ENCODE measurements around the gene NDUFA3.
A peak's percentile ranks its signal among the peaks of the same experiment; 100 is the strongest.

NDUFA3 gene

GRCh38 chr19:54100561-54100960 is 2.1 kb upstream of the NDUFA3 start, which contains the start of gene OSCAR:
OSCAR (minus strand) TSS chr19:54100803; CDS start chr19:54100792, 11 bp downstream.
- TF ChIP-seq CTCF (IDR thresholded peaks at IDR 0.05; ENCODE audit: insufficient read depth, missing control alignments): no peak
- DNase-seq (ENCODE audit: insufficient read length, low spot score) (no peak), FAIRE-seq (no peak)

GRCh38 chr19:54104998-54105715 is 2.5 kb downstream of the NDUFA3 start:
- no peak for FAIRE-seq
- TF ChIP-seq CTCF (IDR thresholded peaks at IDR 0.05; ENCODE audit: insufficient read depth, missing control alignments): no peak

GRCh38 chr19:54105796-54106195 is 3.1 kb downstream of the NDUFA3 start:
- FAIRE-seq (no peak), DNase-seq (ENCODE audit: insufficient read length, low spot score) (peak; percentile 7)

More at GRCh38 chr19:54104998-54105715, 2.5 kb downstream of the NDUFA3 start:
- DNase-seq (ENCODE audit: insufficient read length, low spot score): no peak

GRCh38 chr19:54106716-54107115 is 4.1 kb downstream of the NDUFA3 start:
- no peak for TF ChIP-seq CTCF (IDR thresholded peaks at IDR 0.05; ENCODE audit: insufficient read depth, missing control alignments)
- DNase-seq (ENCODE audit: insufficient read length, low spot score) (no peak), FAIRE-seq (no peak)

More at GRCh38 chr19:54105796-54106195, 3.1 kb downstream of the NDUFA3 start:
- TF ChIP-seq CTCF (IDR thresholded peaks at IDR 0.05; ENCODE audit: insufficient read depth, missing control alignments): no peak

- TF ChIP-seq CTCF (IDR thresholded peaks at IDR 0.05; ENCODE audit: insufficient read depth, missing control alignments): no peak
- DNase-seq (ENCODE audit: insufficient read length, low spot score): no peak
- no peak for FAIRE-seq
Measured at GRCh38 chr19:54107876-54108490, 5.3 kb downstream of the NDUFA3 start.

- FAIRE-seq: no peak
- TF ChIP-seq CTCF (IDR thresholded peaks at IDR 0.05; ENCODE audit: insufficient read depth, missing control alignments): no peak
- no peak for DNase-seq (ENCODE audit: insufficient read length, low spot score)
Measured at GRCh38 chr19:54108496-54108895, 5.8 kb downstream of the NDUFA3 start.

- DNase-seq (ENCODE audit: insufficient read length, low spot score): no peak
- FAIRE-seq: no peak
- TF ChIP-seq CTCF (IDR thresholded peaks at IDR 0.05; ENCODE audit: insufficient read depth, missing control alignments): no peak
Measured at GRCh38 chr19:54109651-54110050, 7.0 kb downstream of the NDUFA3 start.

Data from D721Med (cell line).